ENCODE data around the gene ARFGAP1. TPM values are rescaled to one million over a fixed set of nuclear protein-coding genes. Genes with fewer than 3 reads are reported as not detected.

The ARFGAP1 gene
- total and polyA plus RNA-seq, 2 experiments from 2014 or later, result 41.5 to 95.5 TPM

GRCh38 chr20:63261060-63261794, 11.4 kb upstream of the ARFGAP1 start:
- H3K36me3 Mint-ChIP-seq (ENCODE audit: low read depth), result no peaks in the 10 kb centered on the region; the same call in 2 of the 3 replicates
- H3K4me1 ChIP-seq (ENCODE audit: insufficient read depth), result no peaks in the 10 kb centered on the region; the same call in 1 of the 2 replicates
- H3K36me3 ChIP-seq (ENCODE audit: insufficient read depth), result no peaks in the 10 kb centered on the region
- no peak overlapping the region for H3K27ac Mint-ChIP-seq
- peaks cover 36% of the 10 kb centered on the region for H3K27me3 Mint-ChIP-seq (ENCODE audit: insufficient read depth, low read depth, poor library complexity)
- peaks cover 13% of the 10 kb centered on the region for H3K4me1 Mint-ChIP-seq
- no peaks in the 10 kb centered on the region for H3K9me3 Mint-ChIP-seq
- peak overlapping the region; percentile 32; the same call in 1 of the 2 replicates for H2AFZ ChIP-seq
- no peaks in the 10 kb centered on the region for H4K20me1 ChIP-seq (replicated peaks; ENCODE audit: insufficient read depth)
- DNase-seq (ENCODE audit: low spot score), result no peak
- H3K79me2 ChIP-seq (replicated peaks; ENCODE audit: insufficient read depth), result no peaks in the 10 kb centered on the region
- H3K4me3 Mint-ChIP-seq, result no peak overlapping the region
- TF ChIP-seq EZH2phosphoT487 (IDR thresholded peaks at IDR 0.05; ENCODE audit: unreplicated experiment) (no peak), CREB1 (CRISPR knock-in tag; IDR thresholded peaks at IDR 0.05; ENCODE audit: low read depth) (no peak), ZNF331 (CRISPR knock-in tag; IDR thresholded peaks at IDR 0.05; ENCODE audit: low read depth) (no peak), NANOG (IDR thresholded peaks at IDR 0.05; ENCODE audit: borderline replicate concordance) (no peak), STAT1 (IDR thresholded peaks at IDR 0.05; ENCODE audit: unreplicated experiment) (no peak), ETS1 (IDR thresholded peaks at IDR 0.05) (no peak), POLR2AphosphoS5 (IDR thresholded peaks at IDR 0.05; ENCODE audit: low read depth) (no peak), CTCF (conservative IDR thresholded peaks at IDR 0.05; ENCODE audit: low read depth in 2 of 2) (no peak), ZNF114 (CRISPR knock-in tag; IDR thresholded peaks at IDR 0.05) (no peak), ZNF462 (CRISPR knock-in tag; IDR thresholded peaks at IDR 0.05) (no peak)
- H3K27me3 ChIP-seq (ENCODE audit: insufficient read depth), result 0 out of 2 replicates have a peak, but pooled peaks cover under 1% of the 10 kb centered on the region
- H3K4me3 ChIP-seq, result no peak overlapping the region
- H3F3A ChIP-seq (replicated peaks; ENCODE audit: low read depth), result no peaks in the 10 kb centered on the region
- H3K4me2 ChIP-seq, result no peak overlapping the region
- ATAC-seq, result peak; percentile 29
- H3K27ac ChIP-seq (ENCODE audit: low read depth), result no peak overlapping the region
- H3K9me2 ChIP-seq (ENCODE audit: insufficient read depth), result no peaks in the 10 kb centered on the region
